Measurements from ENCODE around the gene PDS5A.

PDS5A gene

DNA sequence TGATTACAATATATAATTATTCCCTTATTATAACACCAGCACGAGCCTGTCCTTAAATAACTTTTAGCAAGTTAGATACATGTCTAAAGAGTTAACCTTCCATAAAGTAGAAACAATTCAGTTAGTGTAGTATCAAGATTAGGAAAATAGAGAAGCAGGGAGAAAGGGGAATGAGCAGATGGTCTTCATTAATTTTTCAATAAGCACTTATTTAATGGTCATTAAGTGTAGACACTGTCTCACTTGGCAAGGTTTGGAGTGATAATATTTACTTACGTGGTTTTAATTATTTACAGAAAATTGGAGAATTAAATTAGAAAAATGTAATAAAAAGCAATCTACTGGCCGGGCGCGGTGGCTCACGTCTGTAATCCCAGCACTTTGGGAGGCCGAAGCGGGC is 99.7 kb downstream of the PDS5A start:
- Histone ChIP-seq H3K9me3 (replicated peaks in 1 of 2; ENCODE audit: control insufficient read depth in 2 of 2, insufficient read depth in 1 of 2, low read depth in 1 of 2, low read length in 2 of 2) (no peaks in the 10 kb centered on the region), H2AFZ (ENCODE audit: low read length) (no peak overlapping the region), H3K79me1 (ENCODE audit: low read depth, low read length) (no peaks in the 10 kb centered on the region), H3K14ac (ENCODE audit: low read length) (no peak overlapping the region), H3K18ac (ENCODE audit: low read length) (no peak overlapping the region), H2BK120ac (ENCODE audit: low read depth, low read length) (no peak overlapping the region), H3K27me3 (ENCODE audit: control insufficient read depth in 3 of 3, insufficient read depth in 3 of 3, low read depth in 1 of 3, low read length in 3 of 3) (no peaks in the 10 kb centered on the region), H3K27ac (replicated peaks; ENCODE audit: low read length) (no peak overlapping the region), H4K8ac (ENCODE audit: low read depth, low read length) (no peak overlapping the region), H4K91ac (ENCODE audit: low read depth, low read length, poor library complexity) (no peak overlapping the region), H2AK5ac (ENCODE audit: low read depth, low read length) (no peak overlapping the region), H2BK15ac (ENCODE audit: low read length) (no peak overlapping the region), H3K36me3 (replicated peaks in 1 of 2; ENCODE audit: control insufficient read depth in 2 of 2, insufficient read depth in 2 of 2, low read length in 2 of 2) (peaks cover 14 to 99% of the 10 kb centered on the region in 2 donors), H3K4me3 (ENCODE audit: low read length in 2 of 2) (no peak overlapping the region), H3K9ac (ENCODE audit: low read depth, low read length, poor library complexity) (no peak overlapping the region), H3K4me2 (ENCODE audit: insufficient read depth, low read length, poor library complexity, severe bottlenecking) (no peak overlapping the region), H3K4me1 (ENCODE audit: control insufficient read depth in 2 of 2, insufficient read depth in 1 of 2, low read depth in 1 of 2, low read length in 2 of 2) (no peaks in the 10 kb centered on the region), H3K23ac (ENCODE audit: low read depth, low read length, poor library complexity) (no peak overlapping the region), H2BK5ac (ENCODE audit: low read length) (no peak overlapping the region), H2BK12ac (ENCODE audit: low read length) (no peak overlapping the region), H3K4ac (ENCODE audit: low read length) (no peak overlapping the region)
- DNase-seq (ENCODE audit: low spot score), result no peak
- no CpG with 5 or more reads among the region's 8 CpGs for WGBS, 2 donors (ENCODE audit: extremely low coverage in 2 of 2, insufficient read length in 2 of 2, insufficient replicate concordance in 1 of 2)

DNA sequence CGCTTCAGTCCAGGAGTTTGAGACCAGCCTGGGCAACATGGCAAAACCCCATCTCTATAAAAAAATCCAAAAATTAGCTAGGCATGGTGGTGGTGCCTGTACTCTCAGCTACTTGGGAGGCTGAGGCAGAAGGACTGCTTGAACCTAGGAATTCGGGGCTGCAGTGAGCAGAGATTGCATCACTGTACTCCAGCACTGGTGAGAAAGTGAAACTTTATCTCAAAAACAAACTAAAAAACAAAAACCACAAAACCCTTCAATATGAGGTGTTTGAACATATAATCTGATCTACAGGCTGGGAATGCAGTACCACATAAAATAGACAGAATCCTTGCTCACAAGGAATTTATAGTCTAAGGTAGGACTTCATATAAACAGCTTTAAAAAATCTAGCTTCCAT is 103.9 kb downstream of the PDS5A start:
- H3K4me2 ChIP-seq (ENCODE audit: insufficient read depth, low read length, poor library complexity, severe bottlenecking), result no peak overlapping the region
- H2BK15ac ChIP-seq (ENCODE audit: low read length), result no peak overlapping the region
- H4K8ac ChIP-seq (ENCODE audit: low read depth, low read length), result no peak overlapping the region
- no peaks in the 10 kb centered on the region for H3K27me3 ChIP-seq (ENCODE audit: control insufficient read depth in 3 of 3, insufficient read depth in 3 of 3, low read depth in 1 of 3, low read length in 3 of 3)
- no peak overlapping the region for H3K23ac ChIP-seq (ENCODE audit: low read depth, low read length, poor library complexity)
- H3K79me1 ChIP-seq (ENCODE audit: low read depth, low read length), result no peaks in the 10 kb centered on the region
- H2AFZ ChIP-seq (ENCODE audit: low read length), result no peak overlapping the region
- no peaks in the 10 kb centered on the region for H3K9me3 ChIP-seq (replicated peaks in 1 of 2; ENCODE audit: control insufficient read depth in 2 of 2, insufficient read depth in 1 of 2, low read depth in 1 of 2, low read length in 2 of 2)
- no peak overlapping the region for H2BK5ac ChIP-seq (ENCODE audit: low read length)
- H2AK5ac ChIP-seq (ENCODE audit: low read depth, low read length), result no peak overlapping the region
- no peak overlapping the region for H3K4me3 ChIP-seq (ENCODE audit: low read length in 2 of 2)
- H3K4ac ChIP-seq (ENCODE audit: low read length), result no peak overlapping the region
- no peak overlapping the region for H2BK12ac ChIP-seq (ENCODE audit: low read length)
- H3K14ac ChIP-seq (ENCODE audit: low read length), result no peak overlapping the region
- H3K18ac ChIP-seq (ENCODE audit: low read length), result no peak overlapping the region
- H3K9ac ChIP-seq (ENCODE audit: low read depth, low read length, poor library complexity), result no peak overlapping the region
- WGBS, 2 donors (ENCODE audit: extremely low coverage in 2 of 2, insufficient read length in 2 of 2, insufficient replicate concordance in 1 of 2), result no CpG with 5 or more reads among the region's 2 CpGs
- no peaks in the 10 kb centered on the region for H3K4me1 ChIP-seq (ENCODE audit: control insufficient read depth in 2 of 2, insufficient read depth in 1 of 2, low read depth in 1 of 2, low read length in 2 of 2)
- no peak overlapping the region for H4K91ac ChIP-seq (ENCODE audit: low read depth, low read length, poor library complexity)
- H2BK120ac ChIP-seq (ENCODE audit: low read depth, low read length), result no peak overlapping the region
- peaks cover 4 to 97% of the 10 kb centered on the region in 2 donors for H3K36me3 ChIP-seq (replicated peaks in 1 of 2; ENCODE audit: control insufficient read depth in 2 of 2, insufficient read depth in 2 of 2, low read length in 2 of 2)
- DNase-seq (ENCODE audit: low spot score), result no peak
- no peak overlapping the region for H3K27ac ChIP-seq (replicated peaks; ENCODE audit: low read length)

DNA sequence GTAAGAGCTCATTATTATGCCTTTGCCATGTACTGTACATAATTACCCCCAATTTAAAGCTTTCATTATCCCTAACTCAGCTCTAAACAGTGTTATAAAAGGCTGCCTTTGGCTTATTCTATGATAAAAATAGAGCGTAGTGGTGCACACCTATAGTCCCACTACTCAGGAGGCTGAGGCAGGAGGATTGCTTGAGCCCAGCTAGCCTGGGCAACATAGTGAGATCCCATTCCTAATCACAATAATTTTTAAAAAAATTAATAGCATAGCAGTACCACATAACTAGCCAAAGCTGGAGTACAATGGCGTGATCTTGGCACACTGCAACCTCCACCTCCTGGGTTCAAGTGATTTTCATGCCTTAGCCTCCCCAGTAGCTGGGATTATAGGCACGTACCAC is 112.4 kb downstream of the PDS5A start:
- Histone ChIP-seq H3K79me1 (ENCODE audit: low read depth, low read length) (no peaks in the 10 kb centered on the region), H4K8ac (ENCODE audit: low read depth, low read length) (no peak overlapping the region), H3K36me3 (replicated peaks in 1 of 2; ENCODE audit: control insufficient read depth in 2 of 2, insufficient read depth in 2 of 2, low read length in 2 of 2) (peaks cover 5 to 97% of the 10 kb centered on the region in 2 donors), H2BK15ac (ENCODE audit: low read length) (no peak overlapping the region), H3K9ac (ENCODE audit: low read depth, low read length, poor library complexity) (no peak overlapping the region), H3K4me2 (ENCODE audit: insufficient read depth, low read length, poor library complexity, severe bottlenecking) (no peak overlapping the region), H2BK5ac (ENCODE audit: low read length) (no peak overlapping the region), H3K4me1 (ENCODE audit: control insufficient read depth in 2 of 2, insufficient read depth in 1 of 2, low read depth in 1 of 2, low read length in 2 of 2) (peaks cover 0 to 4% of the 10 kb centered on the region in 2 donors), H3K27ac (replicated peaks; ENCODE audit: low read length) (no peak overlapping the region), H2AFZ (ENCODE audit: low read length) (no peak overlapping the region), H2BK120ac (ENCODE audit: low read depth, low read length) (no peak overlapping the region), H3K4ac (ENCODE audit: low read length) (no peak overlapping the region), H3K18ac (ENCODE audit: low read length) (no peak overlapping the region), H3K14ac (ENCODE audit: low read length) (no peak overlapping the region), H3K4me3 (ENCODE audit: low read length in 2 of 2) (no peak overlapping the region), H2AK5ac (ENCODE audit: low read depth, low read length) (no peak overlapping the region), H3K23ac (ENCODE audit: low read depth, low read length, poor library complexity) (no peak overlapping the region), H4K91ac (ENCODE audit: low read depth, low read length, poor library complexity) (no peak overlapping the region), H2BK12ac (ENCODE audit: low read length) (no peak overlapping the region), H3K9me3 (replicated peaks in 1 of 2; ENCODE audit: control insufficient read depth in 2 of 2, insufficient read depth in 1 of 2, low read depth in 1 of 2, low read length in 2 of 2) (peaks cover 0 to 4% of the 10 kb centered on the region in 2 donors), H3K27me3 (ENCODE audit: control insufficient read depth in 3 of 3, insufficient read depth in 3 of 3, low read depth in 1 of 3, low read length in 3 of 3) (no peaks in the 10 kb centered on the region)
- no CpG with 5 or more reads among the region's 3 CpGs for WGBS, 2 donors (ENCODE audit: extremely low coverage in 2 of 2, insufficient read length in 2 of 2, insufficient replicate concordance in 1 of 2)
- no peak for DNase-seq (ENCODE audit: low spot score)

DNA sequence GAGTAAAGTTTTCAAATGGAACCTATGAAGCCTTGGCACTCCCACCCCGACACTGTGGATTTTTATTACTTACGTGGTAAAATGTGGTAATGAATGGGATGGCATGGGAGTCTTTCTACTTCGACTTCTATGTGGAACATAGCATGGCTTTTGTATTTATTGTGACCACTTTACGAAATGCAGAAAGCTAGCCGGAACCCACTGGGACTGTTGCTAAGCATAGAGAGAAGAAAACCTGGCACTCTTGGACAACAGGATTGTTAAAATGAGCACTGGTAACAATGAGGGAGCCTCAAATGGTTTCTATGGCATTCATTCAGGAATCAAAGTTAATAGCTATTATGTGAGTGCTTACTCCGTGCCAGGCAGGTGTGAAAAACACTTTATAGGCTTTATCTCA is 113.3 kb downstream of the PDS5A start:
- peaks cover 0 to 4% of the 10 kb centered on the region in 2 donors for H3K4me1 ChIP-seq (ENCODE audit: control insufficient read depth in 2 of 2, insufficient read depth in 1 of 2, low read depth in 1 of 2, low read length in 2 of 2)
- no peak overlapping the region for H3K14ac ChIP-seq (ENCODE audit: low read length)
- no peaks in the 10 kb centered on the region for H3K79me1 ChIP-seq (ENCODE audit: low read depth, low read length)
- no peak overlapping the region for H4K91ac ChIP-seq (ENCODE audit: low read depth, low read length, poor library complexity)
- H4K8ac ChIP-seq (ENCODE audit: low read depth, low read length), result no peak overlapping the region
- H3K27me3 ChIP-seq (ENCODE audit: control insufficient read depth in 3 of 3, insufficient read depth in 3 of 3, low read depth in 1 of 3, low read length in 3 of 3), result no peaks in the 10 kb centered on the region
- no peak overlapping the region for H2BK12ac ChIP-seq (ENCODE audit: low read length)
- no peak overlapping the region for H2BK120ac ChIP-seq (ENCODE audit: low read depth, low read length)
- H2BK5ac ChIP-seq (ENCODE audit: low read length), result no peak overlapping the region
- H3K4me2 ChIP-seq (ENCODE audit: insufficient read depth, low read length, poor library complexity, severe bottlenecking), result no peak overlapping the region
- H3K27ac ChIP-seq (replicated peaks; ENCODE audit: low read length), result no peak overlapping the region
- no peak overlapping the region for H3K9ac ChIP-seq (ENCODE audit: low read depth, low read length, poor library complexity)
- no peak overlapping the region for H3K4me3 ChIP-seq (ENCODE audit: low read length in 2 of 2)
- no peak overlapping the region for H2AFZ ChIP-seq (ENCODE audit: low read length)
- no peak for DNase-seq (ENCODE audit: low spot score)
- H3K23ac ChIP-seq (ENCODE audit: low read depth, low read length, poor library complexity), result no peak overlapping the region
- H3K4ac ChIP-seq (ENCODE audit: low read length), result no peak overlapping the region
- no peak overlapping the region for H2AK5ac ChIP-seq (ENCODE audit: low read depth, low read length)
- H3K9me3 ChIP-seq (replicated peaks in 1 of 2; ENCODE audit: control insufficient read depth in 2 of 2, insufficient read depth in 1 of 2, low read depth in 1 of 2, low read length in 2 of 2), result peaks cover 0 to 4% of the 10 kb centered on the region in 2 donors
- H3K36me3 ChIP-seq (replicated peaks in 1 of 2; ENCODE audit: control insufficient read depth in 2 of 2, insufficient read depth in 2 of 2, low read length in 2 of 2), result peaks cover 13 to 97% of the 10 kb centered on the region in 2 donors
- H3K18ac ChIP-seq (ENCODE audit: low read length), result no peak overlapping the region
- no CpG with 5 or more reads among the region's 6 CpGs for WGBS, 2 donors (ENCODE audit: extremely low coverage in 2 of 2, insufficient read length in 2 of 2, insufficient replicate concordance in 1 of 2)
- H2BK15ac ChIP-seq (ENCODE audit: low read length), result no peak overlapping the region
